Stomach smooth muscle (tissue), 2 donors: Measurements from ENCODE around the gene GNAS-AS1.

Source experiments
- H3K27ac ChIP-seq: one replicate; pipeline ENCODE4 v1.7.0; 2013; ENCODE audit warnings: mild to moderate bottlenecking, low read length, inconsistent platforms
- H3K27me3 ChIP-seq, 2 donors: one replicate each; pipeline ENCODE4 v1.7.0; 2013; ENCODE audit warnings: low read length in 2 of 2; ENCODE audit not compliant: insufficient read depth in 2 of 2, control insufficient read depth in 1 of 2
- H3K36me3 ChIP-seq, 2 donors: one replicate each; pipeline ENCODE4 v1.7.0; 2013; ENCODE audit warnings: low read length in 2 of 2; ENCODE audit not compliant: control insufficient read depth in 2 of 2, insufficient read depth in 2 of 2
- H3K4me1 ChIP-seq: one replicate; pipeline ENCODE4 v1.7.0; 2013; ENCODE audit warnings: low read length; ENCODE audit not compliant: control insufficient read depth, insufficient read depth
- H3K4me3 ChIP-seq, 2 donors: one replicate each; pipeline ENCODE4 v1.7.0; 2013; ENCODE audit warnings: low read length in 2 of 2
- H3K9ac ChIP-seq, 2 donors: one replicate each; pipeline ENCODE4 v1.7.0; 2013; ENCODE audit warnings: low read length in 2 of 2, mild to moderate bottlenecking in 1 of 2
- H3K9me3 ChIP-seq, 2 donors: one replicate each; pipeline ENCODE4 v1.7.0; 2013; ENCODE audit warnings: low read length in 2 of 2; ENCODE audit not compliant: control insufficient read depth in 2 of 2
- donor health status: healthy.
- donor health status: Pancreatic carcinoma.

The GNAS-AS1 gene

DNA sequence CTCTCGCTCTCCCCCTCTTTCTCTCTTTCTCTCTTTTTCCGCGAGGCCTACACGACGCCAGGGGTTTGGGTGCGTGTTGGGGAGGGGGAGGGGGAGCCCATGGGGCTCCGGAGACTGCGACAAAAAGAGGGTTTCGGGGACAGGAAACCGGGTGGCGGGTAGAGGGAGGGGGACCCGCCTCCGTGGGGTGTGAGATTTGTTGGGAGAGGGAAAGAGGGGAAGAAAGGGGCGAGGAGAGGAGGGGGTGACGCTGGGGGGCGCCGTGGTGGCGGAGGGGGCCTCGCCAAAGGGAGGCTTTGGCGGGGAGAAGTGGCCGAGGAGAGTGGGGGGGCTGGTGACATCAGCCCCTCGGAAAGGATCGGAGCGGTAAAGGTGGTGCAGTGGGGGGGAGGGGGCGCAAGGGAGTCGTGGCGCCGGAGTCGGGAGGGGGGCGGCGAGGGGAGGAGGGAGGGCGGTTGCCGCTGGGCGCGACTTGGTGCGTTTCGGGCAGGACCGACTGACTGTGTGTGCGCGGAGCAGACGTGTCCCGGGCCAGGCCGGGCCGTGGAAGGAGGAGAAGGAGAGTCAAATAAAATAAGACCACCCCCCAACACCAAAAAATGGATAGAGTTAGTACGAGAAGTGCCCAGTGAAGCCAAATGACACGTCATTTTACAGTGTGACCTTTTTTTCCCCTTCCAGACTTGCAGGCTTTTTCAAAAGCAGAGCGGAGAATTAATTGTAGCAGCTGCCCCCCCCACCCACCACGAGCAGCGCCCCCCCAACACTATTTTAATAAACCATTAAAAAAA lies 41.6 kb upstream of the GNAS-AS1 start:
- H3K9ac ChIP-seq: peak overlapping the region; percentile 76 to 97
- peaks cover 44% of the 10 kb centered on the region for H3K4me1 ChIP-seq
- no peaks in the 10 kb centered on the region for H3K36me3 ChIP-seq
- H3K4me3 ChIP-seq: peak overlapping the region; percentile 60 to 79
- H3K27ac ChIP-seq: peak overlapping the region; percentile 93
- H3K27me3 ChIP-seq: no peaks in the 10 kb centered on the region
- no peaks in the 10 kb centered on the region for H3K9me3 ChIP-seq

DNA sequence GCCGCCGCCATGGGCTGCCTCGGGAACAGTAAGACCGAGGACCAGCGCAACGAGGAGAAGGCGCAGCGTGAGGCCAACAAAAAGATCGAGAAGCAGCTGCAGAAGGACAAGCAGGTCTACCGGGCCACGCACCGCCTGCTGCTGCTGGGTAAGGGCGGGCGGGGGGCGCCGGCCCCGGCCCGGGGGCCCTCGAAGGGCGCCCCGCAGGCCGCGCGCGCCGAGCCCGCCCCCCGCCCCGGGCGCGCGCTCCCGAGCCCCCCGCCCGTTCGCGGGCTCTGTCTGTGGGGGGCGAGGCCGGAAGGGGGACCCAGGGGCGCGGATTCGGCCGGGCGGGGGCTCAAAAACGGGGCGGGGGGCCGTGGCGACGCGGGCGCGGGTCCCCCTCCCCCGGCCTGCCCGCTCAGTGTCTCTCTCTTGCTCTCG lies 41.0 kb upstream of the GNAS-AS1 start:
- no peaks in the 10 kb centered on the region for H3K36me3 ChIP-seq
- peak overlapping the region; percentile 69 to 97 for H3K9ac ChIP-seq
- peak overlapping the region; percentile 93 for H3K27ac ChIP-seq
- H3K9me3 ChIP-seq: no peaks in the 10 kb centered on the region
- no peaks in the 10 kb centered on the region for H3K27me3 ChIP-seq
- H3K4me3 ChIP-seq: peak overlapping the region; percentile 60 to 79
- H3K4me1 ChIP-seq: peaks cover 38% of the 10 kb centered on the region

DNA sequence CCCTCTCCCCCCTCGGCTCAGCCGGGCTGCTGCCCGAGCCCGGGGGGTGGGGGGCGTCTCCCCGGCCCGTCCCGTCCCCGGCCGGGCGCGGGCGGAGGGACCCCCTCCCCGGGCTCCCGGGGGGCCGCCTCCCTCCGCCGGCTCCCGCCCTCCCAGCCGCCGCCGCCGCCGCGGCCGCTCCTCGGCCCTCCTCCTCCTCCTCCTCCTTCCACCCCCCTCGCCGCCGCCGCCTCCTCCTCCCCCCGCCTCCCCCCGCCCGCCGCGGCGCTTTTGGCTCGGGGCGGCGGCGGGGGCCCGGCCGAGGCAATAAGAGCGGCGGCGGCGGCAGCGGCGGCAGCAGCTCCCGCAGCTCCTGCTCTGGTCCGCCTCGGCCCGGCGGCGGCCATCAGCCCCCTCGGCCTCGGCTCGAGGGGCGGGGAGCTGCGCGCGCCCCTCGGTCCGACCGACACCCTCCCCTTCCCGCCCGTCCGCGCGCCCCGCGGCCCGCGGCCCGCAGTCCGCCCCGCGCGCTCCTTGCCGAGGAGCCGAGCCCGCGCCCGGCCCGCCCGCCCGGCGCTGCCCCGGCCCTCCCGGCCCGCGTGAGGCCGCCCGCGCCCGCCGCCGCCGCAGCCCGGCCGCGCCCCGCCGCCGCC lies 40.5 kb upstream of the GNAS-AS1 start:
- Histone ChIP-seq H3K36me3 (no peaks in the 10 kb centered on the region), H3K9ac (peak overlapping the region in 1 of 2 donors; percentile 70), H3K27me3 (no peaks in the 10 kb centered on the region), H3K9me3 (no peaks in the 10 kb centered on the region), H3K4me1 (peaks cover 33% of the 10 kb centered on the region), H3K4me3 (peak overlapping the region in 1 of 2 donors; percentile 81), H3K27ac (peak overlapping the region; percentile 85)

DNA sequence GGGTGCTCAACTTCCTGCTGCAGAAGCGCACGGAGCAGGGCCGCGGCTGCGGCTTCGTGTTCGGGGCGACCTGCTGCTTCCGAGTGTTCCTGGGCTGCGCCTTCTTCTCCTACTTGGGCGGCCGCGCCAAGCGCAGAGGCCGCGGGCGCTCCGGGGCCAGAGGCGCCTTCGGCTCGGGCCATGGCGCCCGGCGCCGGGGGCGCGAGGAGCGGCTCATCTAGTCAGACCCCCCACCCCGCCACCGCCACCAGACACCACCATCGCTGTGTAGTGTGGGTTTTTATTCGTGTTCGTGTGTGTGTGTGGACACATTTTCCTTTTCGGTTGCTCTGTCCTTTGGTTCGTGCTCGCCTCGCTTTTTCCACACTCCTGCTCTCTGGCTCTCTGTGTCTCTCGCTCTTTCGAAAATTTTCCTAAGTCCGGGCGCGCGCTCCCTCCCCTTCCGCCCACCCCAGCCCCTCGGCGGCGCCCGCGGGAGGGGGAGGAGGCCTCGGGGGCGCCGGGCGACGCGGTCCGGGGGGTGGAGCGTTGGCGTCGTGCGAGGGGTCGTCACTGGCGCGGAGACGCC lies 39.9 kb upstream of the GNAS-AS1 start:
- H3K4me3 ChIP-seq: peak overlapping the region; percentile 69 to 81
- peak overlapping the region; percentile 85 for H3K27ac ChIP-seq
- no peaks in the 10 kb centered on the region for H3K9me3 ChIP-seq
- H3K27me3 ChIP-seq: no peaks in the 10 kb centered on the region
- peak overlapping the region; percentile 70 to 74 for H3K9ac ChIP-seq
- no peaks in the 10 kb centered on the region for H3K36me3 ChIP-seq
- peaks cover 27% of the 10 kb centered on the region for H3K4me1 ChIP-seq

DNA sequence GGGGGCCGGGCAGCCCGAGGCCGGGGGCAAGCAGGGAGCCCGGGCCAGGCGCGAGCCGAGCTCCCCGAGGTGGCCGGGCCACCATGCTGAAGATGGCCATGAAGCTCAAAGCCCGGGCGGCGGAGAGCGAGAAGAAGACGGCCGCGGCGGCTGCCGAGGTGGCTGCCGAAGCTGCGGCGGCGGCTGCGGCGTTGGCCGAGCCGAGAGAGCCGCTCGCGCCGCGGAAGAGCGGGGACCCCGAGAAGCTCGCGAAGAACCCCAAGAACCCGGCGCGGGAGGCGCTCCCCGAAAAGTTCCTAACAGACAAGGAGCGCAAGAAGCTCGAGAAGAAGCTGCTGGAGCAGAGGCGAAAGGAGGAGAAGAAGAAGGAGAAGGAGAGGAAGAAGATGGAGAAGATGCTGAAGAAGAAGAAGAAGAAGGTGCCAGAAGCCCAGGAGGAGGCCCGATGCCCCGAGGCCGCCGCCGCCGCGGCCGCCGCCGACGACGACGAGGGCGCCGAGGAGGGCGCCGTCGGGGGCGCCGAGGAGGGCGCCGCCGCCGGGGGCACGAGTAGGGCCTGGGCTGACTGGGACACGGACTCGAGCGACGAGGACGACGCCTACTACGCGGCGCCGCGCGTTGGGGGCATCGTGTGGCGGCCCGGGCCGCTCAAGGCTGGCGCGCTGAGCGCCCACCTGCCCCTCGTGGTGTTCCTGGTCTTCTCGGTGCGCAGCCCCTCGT lies 39.3 kb upstream of the GNAS-AS1 start:
- peak overlapping the region; percentile 70 to 74 for H3K9ac ChIP-seq
- H3K4me1 ChIP-seq: peaks cover 20% of the 10 kb centered on the region
- H3K36me3 ChIP-seq: no peaks in the 10 kb centered on the region
- peak overlapping the region; percentile 69 to 81 for H3K4me3 ChIP-seq
- no peaks in the 10 kb centered on the region for H3K27me3 ChIP-seq
- H3K27ac ChIP-seq: peak overlapping the region; percentile 85
- H3K9me3 ChIP-seq: no peaks in the 10 kb centered on the region

DNA sequence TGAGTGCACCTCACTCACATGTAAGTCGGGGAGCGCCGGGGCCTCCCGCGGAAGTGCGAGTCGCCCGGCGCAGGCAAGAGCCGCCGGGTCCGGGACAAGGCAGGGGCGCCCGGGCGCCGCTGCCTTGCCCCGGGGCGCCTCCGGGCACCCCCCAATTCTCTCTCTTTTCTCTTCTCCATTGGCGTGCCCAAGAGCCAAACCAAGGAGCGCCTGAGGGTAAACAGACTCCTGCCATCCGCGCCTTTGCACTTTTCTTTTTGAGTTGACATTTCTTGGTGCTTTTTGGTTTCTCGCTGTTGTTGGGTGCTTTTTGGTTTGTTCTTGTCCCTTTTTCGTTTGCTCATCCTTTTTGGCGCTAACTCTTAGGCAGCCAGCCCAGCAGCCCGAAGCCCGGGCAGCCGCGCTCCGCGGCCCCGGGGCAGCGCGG lies 38.6 kb upstream of the GNAS-AS1 start:
- Histone ChIP-seq H3K9me3 (no peaks in the 10 kb centered on the region), H3K27me3 (no peaks in the 10 kb centered on the region), H3K4me3 (peak overlapping the region; percentile 57 to 81), H3K9ac (peak overlapping the region in 1 of 2 donors; percentile 28), H3K4me1 (peaks cover 14% of the 10 kb centered on the region), H3K36me3 (no peaks in the 10 kb centered on the region), H3K27ac (no peak overlapping the region)

DNA sequence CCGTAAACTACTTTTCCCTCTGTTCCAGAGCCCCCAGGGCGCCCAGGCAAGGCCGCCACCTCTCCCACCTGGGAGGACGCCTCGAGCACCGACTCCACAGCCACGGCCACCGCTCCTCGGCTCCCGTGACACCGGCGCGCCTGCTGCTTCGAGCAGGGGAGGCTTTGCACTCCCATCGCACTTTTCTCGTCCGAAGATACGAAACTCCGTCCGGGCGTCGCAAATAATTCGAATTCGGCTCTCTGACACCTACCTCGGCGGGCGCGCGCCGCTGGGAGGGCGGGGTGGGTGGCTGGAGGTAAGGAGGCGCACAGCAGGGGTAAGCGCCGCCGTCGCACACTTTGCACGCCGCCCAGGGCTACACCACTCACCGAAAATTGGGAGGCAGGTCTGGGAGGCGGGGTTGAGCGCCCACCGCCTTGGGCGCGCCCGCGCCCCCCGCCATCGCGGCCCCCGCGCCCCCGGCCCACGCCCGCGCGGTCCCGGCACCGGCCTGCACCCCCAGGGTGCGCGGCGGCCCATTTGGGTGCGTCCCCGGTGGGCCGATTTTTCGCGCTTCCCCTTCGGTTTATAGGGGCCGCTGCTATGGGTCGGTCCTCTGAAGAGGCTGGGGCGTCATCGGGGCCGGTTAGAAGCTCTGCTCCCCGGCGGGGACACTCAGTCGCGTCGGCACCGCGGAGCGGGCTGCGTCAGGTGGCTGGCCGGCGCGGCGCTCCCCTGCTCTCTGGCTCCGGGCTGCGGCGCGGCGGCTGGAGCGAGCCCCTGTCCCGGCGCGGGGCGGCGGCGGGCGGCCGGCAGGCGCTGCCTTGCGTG lies 38.0 kb upstream of the GNAS-AS1 start:
- Histone ChIP-seq H3K4me3 (peak overlapping the region; percentile 81 to 85), H3K27me3 (no peaks in the 10 kb centered on the region), H3K9me3 (no peaks in the 10 kb centered on the region), H3K4me1 (peaks cover 8% of the 10 kb centered on the region), H3K36me3 (no peaks in the 10 kb centered on the region), H3K27ac (no peak overlapping the region), H3K9ac (peak overlapping the region; percentile 64 to 75)

DNA sequence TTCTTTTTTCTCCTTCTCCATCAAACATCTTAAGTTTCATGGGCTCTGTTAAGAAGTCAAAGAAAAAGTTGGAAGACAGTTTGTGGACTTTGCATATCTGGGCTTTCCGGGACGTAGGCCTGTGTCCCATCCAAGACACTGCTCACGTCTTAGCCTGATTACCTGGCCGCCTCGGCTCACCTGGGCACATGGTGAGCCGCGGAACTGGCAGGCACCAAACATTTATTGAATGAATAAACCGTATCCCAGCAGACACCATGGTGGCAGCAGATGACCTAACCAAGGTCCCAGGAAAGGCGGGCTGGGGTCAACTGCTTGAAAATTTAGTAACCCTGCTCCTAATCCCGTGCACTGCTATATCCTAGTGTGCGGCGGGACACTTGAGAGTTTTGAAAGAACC lies 37.4 kb upstream of the GNAS-AS1 start:
- Histone ChIP-seq H3K27me3 (no peaks in the 10 kb centered on the region), H3K4me3 (peak overlapping the region; percentile 81 to 85), H3K4me1 (peaks cover 3% of the 10 kb centered on the region), H3K27ac (no peak overlapping the region), H3K9me3 (no peaks in the 10 kb centered on the region), H3K9ac (peak overlapping the region; percentile 64 to 75), H3K36me3 (no peaks in the 10 kb centered on the region)

DNA sequence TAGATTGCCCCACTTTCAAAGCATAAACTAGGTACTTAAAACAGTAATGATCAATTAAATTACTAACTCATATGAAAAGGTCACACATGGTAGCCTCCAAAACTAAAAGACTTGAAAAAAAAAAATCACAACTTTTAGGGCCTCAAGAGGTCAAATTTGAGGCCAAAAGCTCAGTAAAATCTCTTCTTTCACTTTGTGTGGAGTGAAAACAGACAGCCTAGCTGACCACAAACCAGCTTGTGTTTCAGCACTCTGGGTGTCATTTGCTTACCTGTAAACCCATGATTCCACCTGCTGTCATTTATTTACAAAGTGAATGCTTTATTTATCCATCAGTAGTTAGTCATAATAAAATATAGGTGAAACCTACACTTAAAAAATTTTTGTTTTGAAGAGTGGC lies 35.8 kb upstream of the GNAS-AS1 start:
- no peaks in the 10 kb centered on the region for H3K9me3 ChIP-seq
- H3K9ac ChIP-seq: no peak overlapping the region
- no peak overlapping the region for H3K27ac ChIP-seq
- no peak overlapping the region for H3K4me3 ChIP-seq
- H3K4me1 ChIP-seq: peaks cover 3% of the 10 kb centered on the region
- H3K36me3 ChIP-seq: no peaks in the 10 kb centered on the region
- no peaks in the 10 kb centered on the region for H3K27me3 ChIP-seq

DNA sequence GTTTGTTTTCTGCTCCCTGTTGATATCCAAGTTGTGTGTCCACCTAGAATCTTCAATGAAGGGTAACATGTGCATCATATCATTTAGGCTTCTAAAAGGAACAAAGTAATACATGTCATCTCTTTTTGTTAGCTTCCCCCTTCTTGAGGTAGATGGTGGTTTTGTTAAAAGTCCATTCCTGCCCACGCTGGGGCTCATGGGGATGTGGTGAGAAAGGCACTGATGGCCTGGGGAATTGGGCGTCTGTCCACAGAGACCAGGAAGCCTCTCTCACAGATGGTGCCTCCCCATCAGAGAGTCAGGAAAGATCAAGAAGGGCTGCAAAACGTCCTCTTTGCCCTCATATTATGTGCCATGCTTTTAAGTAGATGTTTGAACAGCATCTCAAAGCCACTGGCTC lies 34.3 kb upstream of the GNAS-AS1 start:
- no peaks in the 10 kb centered on the region for H3K9me3 ChIP-seq
- no peak overlapping the region for H3K9ac ChIP-seq
- no peaks in the 10 kb centered on the region for H3K36me3 ChIP-seq
- no peak overlapping the region for H3K27ac ChIP-seq
- H3K4me1 ChIP-seq: no peaks in the 10 kb centered on the region
- no peak overlapping the region for H3K4me3 ChIP-seq
- H3K27me3 ChIP-seq: no peaks in the 10 kb centered on the region
